ENCODE measurements around the gene COL5A2. TPM values are rescaled to one million over a fixed set of nuclear protein-coding genes. Genes with fewer than 3 reads are reported as not detected.
A peak's percentile ranks its signal among the peaks of the same experiment; 100 is the strongest.

COL5A2 gene
- total RNA-seq, 4 donors from 2014 or later, result 16.1 to 62.8 (median 33.1) TPM

- Histone ChIP-seq H3K36me3 (no peaks in the 10 kb centered on the region), H3K9me3 (no peaks in the 10 kb centered on the region), H3K4me1 (peaks cover 0 to 22% (median 4%) of the 10 kb centered on the region in 4 donors), H3K27ac (no peak overlapping the region), H3K4me3 (no peak overlapping the region), H3K27me3 (no peaks in the 10 kb centered on the region)
- in situ Hi-C loops (cut with MboI; ENCODE audit: low pct_ligation_motif_present in 1 of 4, low pct_unique_long_range_greater_than_20kb in 1 of 4, low sequenced_read_pairs in 3 of 4) (no loop called here), intact Hi-C loops (cut with DNase I; ENCODE audit: low total_unique reads) (no loop called here)
- TF ChIP-seq CTCF (IDR thresholded peaks at IDR 0.05) (no peak), POLR2A (IDR thresholded peaks at IDR 0.05) (no peak), POLR2AphosphoS5 (IDR thresholded peaks at IDR 0.05) (no peak), EP300 (IDR thresholded peaks at IDR 0.05; ENCODE audit: low read depth) (no peak)
- DNase-seq, result no peak
Measured at GRCh38 chr2:189181706-189182105, 2.1 kb upstream of the COL5A2 start.

- Histone ChIP-seq H3K4me3 (peak overlapping the region; percentile 29 to 57 (median 40)), H3K4me1 (peaks cover 0 to 22% (median 4%) of the 10 kb centered on the region in 4 donors), H3K36me3 (no peaks in the 10 kb centered on the region), H3K9me3 (no peaks in the 10 kb centered on the region), H3K27ac (peak overlapping the region; percentile 78 to 88 (median 84)), H3K27me3 (no peaks in the 10 kb centered on the region)
- WGBS, 2 donors (ENCODE audit: low coverage in 1 of 2), result 3 to 4% methylated on average over 11 to 14 of the region's 14 CpGs
- TF ChIP-seq POLR2AphosphoS5 (IDR thresholded peaks at IDR 0.05) (peak; percentile 40 to 64 (median 41)), EP300 (IDR thresholded peaks at IDR 0.05; ENCODE audit: low read depth) (no peak)
- intact Hi-C loops (cut with DNase I; ENCODE audit: low total_unique reads) (no loop called here), in situ Hi-C loops (cut with MboI; ENCODE audit: low pct_ligation_motif_present in 1 of 4, low pct_unique_long_range_greater_than_20kb in 1 of 4, low sequenced_read_pairs in 3 of 4) (no loop called here)
- no peak for DNase-seq
Measured at GRCh38 chr2:189178726-189179569, 613 bp downstream of the COL5A2 start.

GRCh38 chr2:189178054-189178453 is 1.5 kb downstream of the COL5A2 start:
- Histone ChIP-seq H3K27ac (peak overlapping the region; percentile 78 to 88 (median 84)), H3K9me3 (no peaks in the 10 kb centered on the region), H3K4me3 (peak overlapping the region; percentile 14 to 57 (median 40)), H3K27me3 (no peaks in the 10 kb centered on the region), H3K36me3 (no peaks in the 10 kb centered on the region), H3K4me1 (peaks cover 0 to 22% (median 4%) of the 10 kb centered on the region in 4 donors)
- TF ChIP-seq CTCF (IDR thresholded peaks at IDR 0.05) (peak in 3 of 5 experiments; percentile 15 to 27 (median 15)), POLR2A (IDR thresholded peaks at IDR 0.05) (no peak), EP300 (IDR thresholded peaks at IDR 0.05; ENCODE audit: low read depth) (no peak)
- WGBS, 2 donors (ENCODE audit: low coverage in 1 of 2), result 25 to 31% methylated on average over 2 of the region's 2 CpGs
- in situ Hi-C loops (cut with MboI; ENCODE audit: low pct_ligation_motif_present in 1 of 4, low pct_unique_long_range_greater_than_20kb in 1 of 4, low sequenced_read_pairs in 3 of 4) (no loop called here), intact Hi-C loops (cut with DNase I; ENCODE audit: low total_unique reads) (no loop called here)
- no peak for DNase-seq

GRCh38 chr2:189177251-189177840 is 2.2 kb downstream of the COL5A2 start:
- Histone ChIP-seq H3K27me3 (no peaks in the 10 kb centered on the region), H3K4me3 (peak overlapping the region; percentile 9 to 57 (median 40)), H3K9me3 (no peaks in the 10 kb centered on the region), H3K4me1 (peaks cover 0 to 22% (median 4%) of the 10 kb centered on the region in 4 donors), H3K27ac (peak overlapping the region; percentile 78 to 88 (median 84)), H3K36me3 (no peaks in the 10 kb centered on the region)
- 53 to 71% methylated on average over 4 of the region's 4 CpGs for WGBS, 2 donors (ENCODE audit: low coverage in 1 of 2)
- TF ChIP-seq POLR2A (IDR thresholded peaks at IDR 0.05), result no peak
- TF ChIP-seq EP300 (IDR thresholded peaks at IDR 0.05; ENCODE audit: low read depth), result no peak
- no peak for TF ChIP-seq POLR2AphosphoS5 (IDR thresholded peaks at IDR 0.05)
- TF ChIP-seq CTCF (IDR thresholded peaks at IDR 0.05), result no peak
- DNase-seq, result no peak
- intact Hi-C loops (cut with DNase I; ENCODE audit: low total_unique reads) (no loop called here), in situ Hi-C loops (cut with MboI; ENCODE audit: low pct_ligation_motif_present in 1 of 4, low pct_unique_long_range_greater_than_20kb in 1 of 4, low sequenced_read_pairs in 3 of 4) (no loop called here)
